ENCODE results near the gene RMRP.

- TF ChIP-seq CTCF (IDR thresholded peaks at IDR 0.05; ENCODE audit: low read length): no peak
- no peak for TF ChIP-seq EZH2phosphoT487 (IDR thresholded peaks at IDR 0.05; ENCODE audit: low read length)
Observed at GRCh38 chr9:35660966-35661415, 3.2 kb upstream of the RMRP start.
